GM15510 (cell line): ENCODE data around the gene APOM.

Source experiments
- POLR2A ChIP-seq: IDR thresholded peaks from 3 replicates; pipeline ENCODE4 v1.6.1; 2011; ENCODE audit warnings: borderline replicate concordance; ENCODE audit not compliant: insufficient read length; ENCODE audit errors: extremely low read depth

APOM gene

GRCh38 chr6:31639449-31639861 lies 16.2 kb upstream of the APOM start:
- TF ChIP-seq POLR2A = no peak

DNA sequence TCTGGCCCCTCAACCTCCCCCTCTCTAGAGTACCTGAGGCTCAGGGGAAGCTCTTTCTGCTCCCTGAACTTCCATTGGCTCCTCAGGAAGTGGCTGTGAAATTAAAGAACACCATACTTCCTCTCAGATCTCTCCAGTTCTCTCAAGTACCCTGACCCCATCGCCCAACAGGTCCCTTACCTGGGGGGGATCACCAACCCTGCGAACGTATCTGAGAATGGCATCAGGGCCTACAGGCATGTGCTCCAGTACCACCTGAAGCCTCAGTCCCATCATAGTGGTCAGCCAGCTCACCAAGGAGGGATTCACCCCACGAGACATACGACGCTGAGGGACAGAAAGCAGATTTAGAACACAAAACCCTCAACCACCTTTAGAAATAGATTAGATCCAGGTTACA lies 15.1 kb upstream of the APOM start:
- no peak for TF ChIP-seq POLR2A

GRCh38 chr6:31641370-31641769 lies 14.3 kb upstream of the APOM start:
- no peak for TF ChIP-seq POLR2A

DNA sequence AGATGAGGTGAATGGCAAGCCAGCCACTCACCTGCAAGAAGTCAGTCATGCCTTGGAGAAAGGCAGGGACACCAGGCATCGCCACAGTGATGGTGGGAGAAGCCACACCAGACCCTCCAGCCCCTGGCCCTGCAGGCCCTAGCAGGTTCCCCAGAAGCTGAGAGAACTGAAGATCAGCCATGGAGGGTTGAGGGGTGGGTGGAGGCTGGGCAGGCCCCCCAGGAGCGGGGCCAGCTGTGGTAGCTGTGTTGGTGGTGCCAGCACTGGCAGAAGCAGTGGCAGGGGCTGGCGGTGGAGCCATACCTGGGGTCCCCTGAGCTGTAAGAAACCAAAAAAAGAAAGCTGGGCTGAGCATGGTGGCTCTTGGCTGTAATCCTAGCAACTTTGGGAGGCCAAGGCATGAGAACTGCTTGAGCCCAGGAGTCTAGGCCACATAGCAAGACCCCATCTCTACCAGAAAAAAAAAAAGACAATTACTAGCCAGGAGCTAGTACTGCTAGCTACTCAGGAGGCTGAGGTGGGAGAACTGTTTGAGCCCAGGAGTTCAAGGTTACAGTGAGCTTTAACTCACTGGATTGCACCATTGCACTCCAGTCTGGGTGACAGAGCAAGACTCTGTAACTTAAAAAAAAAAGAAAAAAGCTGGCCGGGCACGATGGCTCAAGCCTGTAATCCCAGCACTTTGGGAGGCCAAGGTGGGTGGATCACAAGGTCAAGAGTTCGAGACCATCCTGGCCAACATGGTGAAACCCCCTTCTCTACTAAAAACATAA lies 12.7 kb upstream of the APOM start:
- TF ChIP-seq POLR2A = no peak

DNA sequence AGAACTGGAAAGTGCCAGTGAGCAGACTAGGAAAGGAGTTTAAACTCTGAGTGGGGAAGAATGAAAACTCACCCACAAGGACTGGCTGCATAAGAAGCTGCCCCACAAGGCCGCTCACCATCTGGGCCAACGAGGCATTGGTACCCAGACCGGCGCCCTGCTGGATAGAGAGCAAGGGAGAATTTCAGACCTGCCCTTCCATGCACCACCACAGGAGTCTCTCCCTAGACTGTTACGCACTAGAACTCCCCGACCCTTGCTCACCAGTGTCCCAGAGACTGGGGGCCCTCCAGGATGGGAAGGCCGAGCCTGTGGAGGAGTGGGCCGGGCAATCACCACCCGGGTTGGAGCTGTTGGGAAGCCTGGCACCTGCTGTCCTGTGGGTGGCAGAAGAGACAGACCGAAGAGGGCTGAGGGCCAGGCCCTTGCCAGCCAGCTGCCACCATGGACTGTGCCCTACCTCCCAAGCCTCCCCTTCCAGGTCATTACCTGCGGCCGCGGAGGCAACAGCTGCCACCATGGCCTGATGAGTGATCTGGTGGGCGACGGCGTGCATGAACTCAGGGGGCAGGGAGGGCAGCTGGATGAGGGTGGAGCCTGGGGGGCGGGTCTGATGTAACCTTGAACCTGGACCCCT lies 11.8 kb upstream of the APOM start:
- TF ChIP-seq POLR2A = no peak

GRCh38 chr6:31645325-31645724 lies 10.4 kb upstream of the APOM start:
- TF ChIP-seq POLR2A = no peak

DNA sequence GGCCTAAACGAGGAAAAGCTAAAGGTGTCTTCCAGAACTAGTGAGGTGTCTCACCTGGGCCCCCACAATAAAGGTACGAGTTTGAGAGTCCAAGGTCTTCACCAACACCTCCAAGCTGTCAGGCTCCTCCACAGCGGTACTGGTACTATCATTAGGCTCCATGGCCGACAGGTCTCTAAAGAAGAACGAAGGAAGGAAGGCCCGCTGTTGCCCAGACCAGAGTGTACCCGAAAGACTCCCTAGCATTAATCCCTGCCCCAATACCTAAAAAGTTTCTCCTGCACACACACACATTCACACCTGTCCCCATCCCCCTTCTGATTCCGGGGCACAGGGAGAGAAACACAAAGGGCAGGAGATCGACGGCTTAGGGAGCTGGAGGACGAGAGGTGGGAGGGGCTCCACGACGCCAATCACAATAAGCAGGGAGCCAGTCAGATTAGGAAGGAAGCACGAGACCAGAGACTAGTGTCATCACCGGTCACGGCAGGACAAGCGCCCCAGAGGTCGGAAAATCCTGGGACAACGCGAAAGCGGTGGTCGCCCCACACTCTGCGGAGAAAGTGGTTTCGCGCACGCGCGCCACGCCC lies 4.0 kb upstream of the APOM start:
- TF ChIP-seq POLR2A = no peak

DNA sequence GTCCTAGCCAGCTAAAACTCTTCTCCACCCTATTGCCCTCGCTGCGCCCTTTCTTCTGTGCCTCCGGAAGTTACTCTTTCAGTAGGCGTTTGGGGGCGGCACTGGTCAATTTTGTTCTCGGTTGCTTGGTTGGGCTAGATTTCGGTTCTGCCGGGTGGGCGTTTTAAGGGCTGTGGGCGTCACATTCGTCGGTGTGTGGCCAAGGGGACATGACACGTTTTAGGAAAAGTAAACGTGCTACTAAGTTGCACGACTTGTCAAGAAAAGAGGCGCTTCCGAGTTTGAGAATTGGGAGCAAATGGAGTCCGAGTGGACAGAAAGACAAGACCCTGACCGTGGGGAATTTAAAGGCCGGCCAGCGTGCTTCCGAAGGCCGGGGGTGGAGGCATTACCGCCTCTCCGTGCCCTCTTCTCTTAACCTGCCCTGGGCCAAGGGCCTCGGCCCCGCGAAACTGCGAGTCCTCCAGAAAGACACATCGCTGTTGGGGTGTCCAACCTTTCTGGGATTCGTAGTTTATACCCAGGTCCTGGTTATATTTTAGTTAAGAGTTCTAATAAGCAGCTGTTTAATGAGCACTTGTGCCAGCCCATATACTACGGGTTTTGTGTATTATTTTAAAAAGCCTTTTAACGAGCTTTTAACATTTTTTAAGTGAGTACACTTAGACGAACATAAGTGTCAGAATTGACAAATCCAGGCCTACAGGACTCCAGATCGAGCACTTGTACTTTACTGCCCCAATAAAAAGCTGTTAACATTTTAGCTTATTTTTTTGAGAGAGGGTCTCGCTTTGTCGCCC lies 2.6 kb upstream of the APOM start:
- peak; percentile 4 for TF ChIP-seq POLR2A

- TF ChIP-seq POLR2A = no peak
These were observed 933 bp upstream of the APOM start for GRCh38 chr6:31654574-31655348.

DNA sequence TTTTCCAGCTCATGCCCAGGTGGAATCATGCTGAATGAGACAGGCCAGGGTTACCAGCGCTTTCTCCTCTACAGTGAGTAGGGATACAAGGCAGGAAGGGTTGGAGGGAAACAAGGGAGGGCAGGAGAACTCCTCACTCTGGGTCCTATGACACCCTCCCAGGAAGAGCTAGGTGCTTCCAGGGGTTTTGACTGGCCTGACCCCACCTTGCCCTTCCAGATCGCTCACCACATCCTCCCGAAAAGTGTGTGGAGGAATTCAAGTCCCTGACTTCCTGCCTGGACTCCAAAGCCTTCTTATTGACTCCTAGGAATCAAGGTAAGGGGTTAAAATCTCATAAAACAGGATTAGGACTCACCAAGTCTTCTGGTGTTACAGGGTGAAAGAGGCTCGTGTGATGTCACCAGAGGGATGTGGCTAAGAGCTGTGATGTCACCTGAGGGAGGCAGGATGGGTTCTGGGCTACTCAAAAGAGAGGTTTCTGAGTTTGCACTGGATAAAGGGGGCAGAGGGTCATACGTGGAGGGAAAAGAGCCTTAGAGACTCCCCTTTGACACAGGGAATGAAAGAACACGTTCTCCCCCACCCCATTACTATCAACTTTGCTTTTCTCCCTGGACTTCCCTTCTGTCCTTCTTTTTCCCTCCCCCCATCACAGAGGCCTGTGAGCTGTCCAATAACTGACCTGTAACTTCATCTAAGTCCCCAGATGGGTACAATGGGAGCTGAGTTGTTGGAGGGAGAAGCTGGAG lies 1.9 kb downstream of the APOM start:
- no peak for TF ChIP-seq POLR2A

DNA sequence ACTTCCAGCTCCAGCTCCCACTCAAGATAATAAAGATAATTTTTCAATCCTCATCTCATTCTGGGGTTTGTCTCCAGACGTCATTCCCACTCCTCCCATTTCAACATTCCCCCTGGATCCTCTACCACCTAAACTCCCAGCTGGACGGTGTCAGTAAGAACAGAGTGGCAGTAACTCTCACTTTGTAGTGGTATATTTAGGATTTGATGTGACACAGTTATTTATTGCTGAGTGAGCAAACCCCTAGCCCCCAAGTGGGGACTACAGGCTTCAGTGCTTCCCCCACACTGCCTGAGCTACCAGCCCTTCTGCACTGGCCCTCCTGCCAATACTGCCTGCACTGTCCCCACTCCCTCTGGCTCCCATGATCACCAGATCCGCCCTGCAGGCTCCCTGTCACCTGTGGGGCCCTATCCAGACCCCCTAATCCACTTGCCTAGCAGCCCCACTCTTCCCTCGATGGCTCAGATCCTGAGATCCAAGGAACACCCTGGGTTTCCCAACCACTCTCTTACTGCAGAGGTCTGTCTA lies 2.5 kb downstream of the APOM start:
- TF ChIP-seq POLR2A = no peak

DNA sequence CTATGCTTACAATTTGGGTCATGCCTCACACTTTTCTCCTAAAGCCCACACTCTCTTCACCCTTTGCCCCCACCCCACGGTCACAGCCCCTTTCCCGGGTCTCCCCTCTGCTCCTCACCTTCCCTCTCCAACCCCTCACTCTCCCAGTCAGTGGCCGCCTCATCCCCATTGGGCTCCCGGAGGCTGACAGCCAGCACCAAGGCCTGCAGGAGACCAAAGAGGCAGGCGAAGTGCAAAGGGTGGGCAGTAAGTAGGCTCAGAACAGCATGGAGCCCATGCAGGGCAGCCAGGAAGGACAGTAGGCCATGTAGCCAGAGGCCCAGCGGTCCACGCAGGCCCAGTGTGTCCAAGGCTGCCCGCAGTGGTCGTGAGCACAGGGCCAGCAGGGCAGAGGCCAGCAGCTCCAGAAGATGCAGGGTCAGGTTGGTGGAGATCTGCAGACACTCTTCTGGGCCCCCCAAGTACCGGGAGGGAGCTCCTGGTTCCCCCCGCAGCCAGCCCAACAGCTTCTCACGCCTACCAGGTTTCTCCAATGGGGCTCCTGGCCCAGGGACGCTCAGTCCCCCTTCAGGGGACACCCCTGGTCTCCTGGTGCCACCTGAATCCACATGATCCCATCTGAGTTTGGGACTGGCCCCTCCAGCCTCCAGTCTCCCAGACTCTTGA lies 3.4 kb downstream of the APOM start:
- no peak for TF ChIP-seq POLR2A

GRCh38 chr6:31659649-31660380 lies 4.1 kb downstream of the APOM start:
- TF ChIP-seq POLR2A = no peak
